ENCODE data around the gene DBP. TPM values are rescaled to one million over a fixed set of nuclear protein-coding genes. Genes with fewer than 3 reads are reported as not detected.

The DBP gene
- total and polyA plus RNA-seq, 10 of the 15 experiments (the other 5 are each of a cell fraction or from before 2014, with no cell fraction given): 2.0 to 10.6 (median 6.9) TPM

- no peaks in the 10 kb centered on the region for H3K79me2 ChIP-seq (ENCODE audit: control insufficient read depth, insufficient read depth, low read length)
- H3K36me3 ChIP-seq (ENCODE audit: control insufficient read depth in 2 of 2, insufficient read depth in 2 of 2, low read length in 1 of 2): no peaks in the 10 kb centered on the region
- ChIA-PET CTCF (interaction anchor here (1.0 to 3.6 kb wide), 2 partner anchors 14 to 52 kb away, joined by 3 to 20 read pairs; no protein-coding TSS in a partner anchor), RAD21 (ENCODE audit: unreplicated experiment) (interaction anchor here (0.9 kb wide), 1 partner anchor 15 kb away, joined by 4 read pairs; the partner anchor contains the start of gene CA11), SMC1A (ENCODE audit: uncharacterized antibody, unreplicated experiment) (no interaction called here), POLR2A (interaction anchor here (0.7 kb wide), 1 partner anchor 16 kb away, joined by 3 read pairs; no protein-coding TSS in a partner anchor)
- H2AFZ ChIP-seq (ENCODE audit: control insufficient read depth, low read depth, low read length): peak overlapping the region; percentile 98
- H3K27me3 ChIP-seq (replicated peaks in 1 of 2; ENCODE audit: control insufficient read depth in 2 of 2, insufficient read depth in 2 of 2, low read length in 1 of 2): no peaks in the 10 kb centered on the region
- FAIRE-seq: peak; percentile 100
- H3K9me3 ChIP-seq (replicated peaks; ENCODE audit: control insufficient read depth, insufficient read depth, low read length): no peaks in the 10 kb centered on the region; the same call in 2 of the 3 replicates
- H3K4me2 ChIP-seq (ENCODE audit: control insufficient read depth, insufficient read depth): peak overlapping the region; percentile 90
- peak overlapping the region; percentile 96 for H3K27ac ChIP-seq (ENCODE audit: control insufficient read depth, insufficient read depth)
- BruUV-seq (replicated peaks): no TSS peak
- peak overlapping the region; percentile 1; the same call in 1 of the 2 replicates for H3K4me3 ChIP-seq
- in situ Hi-C loops (cut with MboI) (no loop called here), intact Hi-C loops (cut with micrococcal nuclease; ENCODE audit: unreplicated experiment) (loop anchor here (5.0 kb wide), 1 partner anchor 121 kb away; no protein-coding TSS in a partner anchor)
- H3K9ac ChIP-seq (ENCODE audit: control insufficient read depth, insufficient read depth, low read length): peak overlapping the region; percentile 51
- peak; percentile 97 for ATAC-seq
- 28% methylated on average over 34 of the region's 35 CpGs for WGBS (ENCODE audit: insufficient coverage, insufficient replicate concordance, low lambda C conversion rate, missing lambda C conversion rate)
- H3K4me1 ChIP-seq (ENCODE audit: control insufficient read depth, insufficient read depth, low read length): peaks cover 9% of the 10 kb centered on the region
- peak; percentile 83 for DNase-seq (ENCODE audit: low read depth, low spot score)
- no peaks in the 10 kb centered on the region for H4K20me1 ChIP-seq (ENCODE audit: control insufficient read depth, insufficient read depth)
- TF ChIP-seq RFX5 (IDR thresholded peaks at IDR 0.05; ENCODE audit: low read depth, low read length) (peak; percentile 98), KDM1A (IDR thresholded peaks at IDR 0.05; ENCODE audit: borderline replicate concordance) (no peak), BRCA1 (IDR thresholded peaks at IDR 0.05; ENCODE audit: low read depth, low read length) (peak; percentile 40; the same call in 1 of the 2 replicates), HSF1 (IDR thresholded peaks at IDR 0.05; ENCODE audit: low read depth, low read length) (peak; percentile 80; the same call in 1 of the 2 replicates), RELB (IDR thresholded peaks at IDR 0.05; ENCODE audit: low read depth) (0 out of 2 replicates have a peak, but pooled peaks have one; percentile 29), SKIL (IDR thresholded peaks at IDR 0.05; ENCODE audit: low read depth, poor library complexity, severe bottlenecking) (peak; percentile 18), ZNF217 (IDR thresholded peaks at IDR 0.05) (no peak), RB1 (IDR thresholded peaks at IDR 0.05; ENCODE audit: borderline replicate concordance) (peak; percentile 100), ESRRA (IDR thresholded peaks at IDR 0.05; ENCODE audit: low read length) (no peak), IKZF1 (conservative IDR thresholded peaks at IDR 0.05) (peak; percentile 40)
- TF ChIP-seq, protein P1, sequence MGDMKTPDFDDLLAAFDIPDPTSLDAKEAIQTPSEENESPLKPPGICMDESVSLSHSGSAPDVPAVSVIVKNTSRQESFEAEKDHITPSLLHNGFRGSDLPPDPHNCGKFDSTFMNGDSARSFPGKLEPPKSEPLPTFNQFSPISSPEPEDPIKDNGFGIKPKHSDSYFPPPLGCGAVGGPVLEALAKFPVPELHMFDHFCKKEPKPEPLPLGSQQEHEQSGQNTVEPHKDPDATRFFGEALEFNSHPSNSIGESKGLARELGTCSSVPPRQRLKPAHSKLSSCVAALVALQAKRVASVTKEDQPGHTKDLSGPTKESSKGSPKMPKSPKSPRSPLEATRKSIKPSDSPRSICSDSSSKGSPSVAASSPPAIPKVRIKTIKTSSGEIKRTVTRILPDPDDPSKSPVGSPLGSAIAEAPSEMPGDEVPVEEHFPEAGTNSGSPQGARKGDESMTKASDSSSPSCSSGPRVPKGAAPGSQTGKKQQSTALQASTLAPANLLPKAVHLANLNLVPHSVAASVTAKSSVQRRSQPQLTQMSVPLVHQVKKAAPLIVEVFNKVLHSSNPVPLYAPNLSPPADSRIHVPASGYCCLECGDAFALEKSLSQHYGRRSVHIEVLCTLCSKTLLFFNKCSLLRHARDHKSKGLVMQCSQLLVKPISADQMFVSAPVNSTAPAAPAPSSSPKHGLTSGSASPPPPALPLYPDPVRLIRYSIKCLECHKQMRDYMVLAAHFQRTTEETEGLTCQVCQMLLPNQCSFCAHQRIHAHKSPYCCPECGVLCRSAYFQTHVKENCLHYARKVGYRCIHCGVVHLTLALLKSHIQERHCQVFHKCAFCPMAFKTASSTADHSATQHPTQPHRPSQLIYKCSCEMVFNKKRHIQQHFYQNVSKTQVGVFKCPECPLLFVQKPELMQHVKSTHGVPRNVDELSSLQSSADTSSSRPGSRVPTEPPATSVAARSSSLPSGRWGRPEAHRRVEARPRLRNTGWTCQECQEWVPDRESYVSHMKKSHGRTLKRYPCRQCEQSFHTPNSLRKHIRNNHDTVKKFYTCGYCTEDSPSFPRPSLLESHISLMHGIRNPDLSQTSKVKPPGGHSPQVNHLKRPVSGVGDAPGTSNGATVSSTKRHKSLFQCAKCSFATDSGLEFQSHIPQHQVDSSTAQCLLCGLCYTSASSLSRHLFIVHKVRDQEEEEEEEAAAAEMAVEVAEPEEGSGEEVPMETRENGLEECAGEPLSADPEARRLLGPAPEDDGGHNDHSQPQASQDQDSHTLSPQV (IDR thresholded peaks at IDR 0.05): no peak
Observed at GRCh38 chr19:48660852-48661710, 23.9 kb upstream of the DBP start.
